Mesendoderm (in vitro differentiated cells): ENCODE data around the gene HTR3B.
"Not testable (repeated sequence)": the region's sequence is repeated elsewhere in the genome, so short reads cannot be mapped to it uniquely, and the experiment has no call there.

Source experiments
- DNase-seq: peaks from one replicate; pipeline ENCODE4 v3.0.0; 2013
- H2AK5ac ChIP-seq: 2 replicates; pipeline ENCODE4 v1.6.1; 2013; ENCODE audit warnings: low read length, inconsistent platforms
- H2BK120ac ChIP-seq: 2 replicates; pipeline ENCODE4 v1.6.1; 2013; ENCODE audit warnings: low read depth, mild to moderate bottlenecking, low read length, moderate library complexity, mixed read lengths
- H2BK15ac ChIP-seq: replicated peaks from 2 replicates; pipeline ENCODE4 v1.6.1; 2013; ENCODE audit warnings: low read depth, mild to moderate bottlenecking, moderate library complexity
- H2BK5ac ChIP-seq: 2 replicates; pipeline ENCODE4 v1.6.1; 2013; ENCODE audit warnings: low read length, inconsistent platforms
- H3K18ac ChIP-seq: 2 replicates; pipeline ENCODE4 v1.6.1; 2013; ENCODE audit warnings: mild to moderate bottlenecking, low read length, mixed read lengths
- H3K23ac ChIP-seq: one replicate; pipeline ENCODE4 v1.6.1; 2013; ENCODE audit warnings: low read length
- H3K27ac ChIP-seq: 2 replicates; pipeline ENCODE4 v1.5.1; 2013; ENCODE audit warnings: low read depth, mild to moderate bottlenecking, inconsistent platforms, low read length, moderate library complexity
- H3K27me3 ChIP-seq: 2 replicates; pipeline ENCODE4 v1.6.1; 2013; ENCODE audit warnings: low read length, control low read depth, mild to moderate bottlenecking, inconsistent platforms; ENCODE audit not compliant: insufficient read depth, poor library complexity
- H3K36me3 ChIP-seq: 2 replicates; pipeline ENCODE4 v1.6.1; 2013; ENCODE audit warnings: low read length, inconsistent platforms; ENCODE audit not compliant: control insufficient read depth, insufficient read depth
- H3K4ac ChIP-seq: one replicate; pipeline ENCODE4 v1.6.1; 2013; ENCODE audit warnings: low read depth, mild to moderate bottlenecking, low read length, moderate library complexity
- H3K4me1 ChIP-seq: 2 replicates; pipeline ENCODE4 v1.6.1; 2013; ENCODE audit warnings: low read depth, low read length, inconsistent platforms; ENCODE audit not compliant: control insufficient read depth
- H3K4me2 ChIP-seq: 2 replicates; pipeline ENCODE4 v1.6.1; 2013; ENCODE audit warnings: low read length
- H3K4me3 ChIP-seq: 2 replicates; pipeline ENCODE4 v1.5.1; 2013; ENCODE audit warnings: mild to moderate bottlenecking, low read length
- H3K56ac ChIP-seq: one replicate; pipeline ENCODE4 v1.6.1; 2013; ENCODE audit warnings: low read length
- H3K79me1 ChIP-seq: 2 replicates; pipeline ENCODE4 v1.6.1; 2013; ENCODE audit warnings: low read length, inconsistent platforms
- H3K79me2 ChIP-seq: 2 replicates; pipeline ENCODE4 v1.6.1; 2013; ENCODE audit warnings: mild to moderate bottlenecking, low read length; ENCODE audit not compliant: control insufficient read depth, insufficient read depth
- H3K9ac ChIP-seq: 2 replicates; pipeline ENCODE4 v1.6.1; 2013; ENCODE audit warnings: low read length, inconsistent platforms
- H4K5ac ChIP-seq: one replicate; pipeline ENCODE4 v1.6.1; 2013; ENCODE audit warnings: low read length
- H4K8ac ChIP-seq: one replicate; pipeline ENCODE4 v1.6.1; 2013; ENCODE audit warnings: low read depth, mild to moderate bottlenecking, control low read depth, low read length, moderate library complexity
- WGBS: extraction: QIAGEN DNeasy Blood & Tissue Kit; methylation state at CpG from one replicate; pipeline ENCODE4 v1.1.7; 2013; ENCODE audit warnings: low lambda C conversion rate, missing lambda C conversion rate; ENCODE audit not compliant: insufficient coverage; ENCODE audit errors: extremely low coverage; 5-methylcytosine and 5-hydroxymethylcytosine counted together

The HTR3B gene

DNA sequence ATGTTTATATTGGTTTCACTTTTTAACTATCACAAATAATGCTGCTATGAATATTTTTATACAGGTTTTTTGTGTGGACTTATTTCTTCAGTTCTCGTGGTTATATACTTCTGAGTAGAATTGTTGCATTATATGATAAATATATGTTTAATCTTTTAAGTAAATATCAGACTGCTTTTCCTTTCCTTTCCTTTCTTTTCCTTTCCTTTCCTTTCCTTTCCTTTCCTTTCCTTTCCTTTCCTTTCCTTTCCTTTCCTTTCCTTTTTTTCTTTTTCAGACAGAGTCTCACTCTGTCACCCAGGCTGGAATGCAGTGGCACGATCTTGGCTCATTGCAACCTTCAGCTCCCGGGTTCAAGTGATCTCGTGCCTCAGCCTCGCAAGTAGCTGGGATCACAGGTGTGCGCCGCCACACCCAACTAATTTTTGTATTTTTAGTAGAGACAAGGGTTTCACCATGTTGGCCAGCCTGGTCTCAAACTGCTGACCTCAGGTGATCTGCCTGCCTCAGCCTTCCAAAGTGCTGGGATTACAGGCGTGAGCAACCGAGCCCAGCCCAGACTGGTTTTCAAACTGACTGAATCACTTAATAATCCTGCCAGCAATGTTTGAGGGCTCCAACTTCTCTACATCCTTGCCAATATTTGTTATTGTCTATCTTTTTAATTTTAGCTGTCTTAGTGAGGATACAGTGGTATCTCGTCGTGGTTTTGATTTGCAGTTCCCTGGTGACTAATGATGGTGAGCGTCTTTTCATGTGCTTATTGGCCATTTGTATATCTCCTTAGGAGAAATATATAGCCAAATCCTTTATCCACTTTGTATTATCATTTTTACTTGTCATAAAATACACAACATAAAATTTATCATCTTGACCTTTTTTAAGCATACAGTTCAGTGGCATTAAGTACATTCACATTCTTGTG, 21.9 kb downstream of the HTR3B start:
- Histone ChIP-seq H3K36me3 (no peaks in the 10 kb centered on the region), H3K79me2 (no peaks in the 10 kb centered on the region), H3K9ac (no peak overlapping the region), H4K8ac (no peak overlapping the region), H2AK5ac (no peak overlapping the region), H3K4me2 (no peak overlapping the region), H2BK5ac (no peak overlapping the region), H3K18ac (no peak overlapping the region), H3K27me3 (no peaks in the 10 kb centered on the region), H3K4me1 (no peaks in the 10 kb centered on the region), H3K56ac (no peak overlapping the region), H3K27ac (no peak overlapping the region), H3K23ac (no peak overlapping the region), H2BK120ac (no peak overlapping the region), H4K5ac (no peak overlapping the region), H2BK15ac (no peak overlapping the region), H3K4me3 (no peak overlapping the region), H3K4ac (no peak overlapping the region), H3K79me1 (no peaks in the 10 kb centered on the region)
- no CpG with 5 or more reads among the region's 12 CpGs for WGBS
- no peak for DNase-seq

DNA sequence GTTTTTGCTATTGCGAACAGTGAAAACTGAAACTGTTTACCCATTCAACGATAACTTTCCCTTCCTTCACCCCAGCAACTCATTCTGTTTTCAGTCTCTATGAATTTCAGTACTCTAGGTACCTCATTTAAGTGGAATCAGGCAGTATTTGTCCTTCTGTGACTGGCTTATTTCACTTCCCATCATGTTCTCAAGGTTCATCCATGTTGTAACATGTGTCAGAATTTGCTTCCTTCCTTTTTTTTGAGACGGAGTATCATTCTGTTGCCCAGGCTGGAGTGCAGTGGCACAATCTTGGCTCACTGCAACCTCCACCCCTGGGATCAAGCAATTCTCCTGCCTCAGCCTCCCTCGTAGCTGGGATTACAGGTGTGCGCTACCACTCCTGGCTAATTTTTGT, 23.7 kb downstream of the HTR3B start:
- Histone ChIP-seq H3K4me3 (no peak overlapping the region), H3K56ac (no peak overlapping the region), H3K36me3 (no peaks in the 10 kb centered on the region), H3K79me2 (no peaks in the 10 kb centered on the region), H3K4ac (no peak overlapping the region), H3K4me2 (no peak overlapping the region), H2BK5ac (no peak overlapping the region), H3K27ac (no peak overlapping the region), H2BK15ac (no peak overlapping the region), H4K5ac (no peak overlapping the region), H3K27me3 (no peaks in the 10 kb centered on the region), H3K4me1 (no peaks in the 10 kb centered on the region), H3K79me1 (no peaks in the 10 kb centered on the region), H3K9ac (no peak overlapping the region), H2AK5ac (no peak overlapping the region), H4K8ac (no peak overlapping the region), H3K18ac (no peak overlapping the region), H3K23ac (no peak overlapping the region), H2BK120ac (no peak overlapping the region)
- no CpG with 5 or more reads among the region's 5 CpGs for WGBS
- no peak for DNase-seq

DNA sequence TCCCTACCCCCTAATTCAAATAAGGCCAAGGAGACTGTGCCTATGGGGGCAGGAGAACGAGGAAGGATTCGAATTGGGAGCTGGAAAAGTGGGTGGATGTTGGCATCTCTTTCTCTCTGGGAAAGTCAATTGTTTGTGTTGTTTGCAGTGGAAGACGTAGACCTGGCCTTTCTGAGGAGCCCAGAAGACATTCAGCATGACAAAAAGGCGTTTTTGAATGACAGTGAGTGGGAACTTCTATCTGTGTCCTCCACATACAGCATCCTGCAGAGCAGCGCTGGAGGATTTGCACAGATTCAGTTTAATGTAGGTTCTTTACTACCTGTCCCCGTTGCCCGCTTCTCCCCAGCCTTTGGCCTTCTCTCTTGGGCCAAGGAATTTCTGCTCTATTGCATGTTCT, 28.2 kb downstream of the HTR3B start:
- no CpG with 5 or more reads among the region's 7 CpGs for WGBS

DNA sequence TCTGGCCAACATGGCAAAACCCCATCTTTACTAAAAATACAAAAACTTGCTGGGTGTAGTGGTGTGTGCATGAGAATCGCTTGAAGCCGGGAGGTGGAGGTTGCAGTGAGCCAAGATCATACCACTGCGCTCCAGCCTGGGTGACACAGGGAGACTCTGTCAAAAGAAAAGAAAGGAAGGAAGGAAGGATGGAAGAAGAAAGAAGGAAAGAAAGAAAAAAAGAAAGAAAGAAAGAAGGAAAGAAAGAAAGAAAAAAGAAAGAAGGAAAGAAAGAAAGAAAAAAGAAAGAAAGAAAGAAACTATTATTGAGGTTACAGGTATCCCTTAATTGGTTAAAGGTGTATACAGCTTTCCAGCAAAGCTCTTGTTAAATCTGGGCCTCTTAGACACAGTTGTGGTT, 29.6 kb downstream of the HTR3B start:
- H3K79me2 ChIP-seq, H3K4me1 ChIP-seq, H2BK5ac ChIP-seq, H3K9ac ChIP-seq, H3K4ac ChIP-seq, H2BK120ac ChIP-seq, H3K36me3 ChIP-seq, H3K4me2 ChIP-seq, H3K27ac ChIP-seq, H4K8ac ChIP-seq, H3K18ac ChIP-seq, H3K4me3 ChIP-seq, H3K23ac ChIP-seq, H4K5ac ChIP-seq, H3K56ac ChIP-seq, DNase-seq, H3K27me3 ChIP-seq, H3K79me1 ChIP-seq, H2BK15ac ChIP-seq, H2AK5ac ChIP-seq: not testable (repeated sequence)
- WGBS, result no CpG with 5 or more reads among the region's 3 CpGs

More for the DNA sequence above, 28.2 kb downstream of the HTR3B start:
- Histone ChIP-seq H3K23ac (no peak overlapping the region), H2BK15ac (no peak overlapping the region), H3K27me3 (no peaks in the 10 kb centered on the region), H4K5ac (no peak overlapping the region), H3K4me1 (no peaks in the 10 kb centered on the region), H3K36me3 (no peaks in the 10 kb centered on the region), H3K9ac (no peak overlapping the region), H3K27ac (no peak overlapping the region), H3K4me3 (no peak overlapping the region), H3K4ac (no peak overlapping the region), H2AK5ac (no peak overlapping the region), H2BK5ac (no peak overlapping the region), H2BK120ac (no peak overlapping the region), H3K4me2 (no peak overlapping the region), H3K79me1 (no peaks in the 10 kb centered on the region), H3K56ac (no peak overlapping the region), H4K8ac (no peak overlapping the region), H3K18ac (no peak overlapping the region), H3K79me2 (no peaks in the 10 kb centered on the region)
- no peak for DNase-seq

DNA sequence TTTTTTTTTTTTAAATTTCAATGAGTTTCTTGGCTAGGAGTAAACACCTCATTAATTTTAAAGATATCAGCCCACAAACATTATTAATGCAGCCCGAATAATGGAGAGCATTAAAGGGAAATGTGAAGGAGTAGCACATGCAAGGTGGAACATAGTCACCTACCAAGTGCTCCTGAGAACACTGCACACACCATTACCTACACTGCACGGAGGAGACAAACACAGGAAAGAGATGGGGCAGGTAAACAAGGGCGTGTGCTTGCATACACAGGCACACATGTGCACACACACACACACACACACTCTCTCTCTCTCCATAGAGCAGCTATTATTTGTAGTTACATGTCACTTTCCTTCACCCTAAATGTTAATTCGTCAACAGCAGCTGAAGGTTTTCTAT, 30.2 kb downstream of the HTR3B start:
- no peak overlapping the region for H3K27ac ChIP-seq
- no peak overlapping the region for H2BK5ac ChIP-seq
- no CpG with 5 or more reads among the region's 4 CpGs for WGBS

DNA sequence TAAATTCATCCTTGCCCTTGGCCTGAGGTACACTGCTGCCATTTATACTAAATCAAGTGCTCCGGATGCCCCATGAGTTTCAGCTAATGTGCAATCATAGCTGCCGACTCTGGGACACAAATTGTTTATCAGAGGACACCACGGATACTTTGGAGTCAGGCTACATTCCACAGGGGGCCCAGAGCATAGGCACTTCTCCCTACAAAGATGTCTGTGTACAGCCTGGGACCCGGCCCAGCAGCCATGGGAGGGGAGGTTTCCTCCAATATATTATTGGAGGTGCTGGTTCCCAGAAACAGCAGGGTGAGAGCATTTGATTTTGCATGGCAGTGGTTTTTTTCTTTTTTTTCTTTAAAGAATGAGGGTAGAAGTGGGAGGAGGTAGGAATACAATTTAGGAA, 31.3 kb downstream of the HTR3B start:
- H3K79me1 ChIP-seq, result no peaks in the 10 kb centered on the region
- H3K23ac ChIP-seq, result no peak overlapping the region
- H3K27ac ChIP-seq, result no peak overlapping the region
- no peaks in the 10 kb centered on the region for H3K79me2 ChIP-seq
- H3K9ac ChIP-seq, result no peak overlapping the region
- no peak overlapping the region for H3K56ac ChIP-seq
- H3K36me3 ChIP-seq, result no peaks in the 10 kb centered on the region
- no peak overlapping the region for H2BK15ac ChIP-seq
- no peak overlapping the region for H4K5ac ChIP-seq
- H4K8ac ChIP-seq, result no peak overlapping the region
- H2BK120ac ChIP-seq, result no peak overlapping the region
- H3K4ac ChIP-seq, result no peak overlapping the region
- H3K4me2 ChIP-seq, result no peak overlapping the region
- H3K4me3 ChIP-seq, result no peak overlapping the region
- no CpG with 5 or more reads among the region's 4 CpGs for WGBS
- H3K18ac ChIP-seq, result no peak overlapping the region
- no peak overlapping the region for H2AK5ac ChIP-seq
- no peaks in the 10 kb centered on the region for H3K27me3 ChIP-seq
- H2BK5ac ChIP-seq, result no peak overlapping the region
- no peak for DNase-seq
- no peaks in the 10 kb centered on the region for H3K4me1 ChIP-seq

More for the DNA sequence above, 30.2 kb downstream of the HTR3B start:
- Histone ChIP-seq H4K8ac (no peak overlapping the region), H3K4me1 (no peaks in the 10 kb centered on the region), H3K18ac (no peak overlapping the region), H3K4me3 (no peak overlapping the region), H3K79me1 (no peaks in the 10 kb centered on the region), H3K4me2 (no peak overlapping the region), H3K56ac (no peak overlapping the region), H4K5ac (no peak overlapping the region), H3K36me3 (no peaks in the 10 kb centered on the region), H2AK5ac (no peak overlapping the region), H3K9ac (no peak overlapping the region), H2BK15ac (no peak overlapping the region), H3K23ac (no peak overlapping the region), H3K4ac (no peak overlapping the region), H3K79me2 (no peaks in the 10 kb centered on the region), H3K27me3 (no peaks in the 10 kb centered on the region), H2BK120ac (no peak overlapping the region)
- no peak for DNase-seq
